ENCODE measurements around the gene ACHE. TPM values are rescaled to one million over a fixed set of nuclear protein-coding genes. Genes with fewer than 3 reads are reported as not detected.

The ACHE gene
- total RNA-seq, 1 experiment from 2014 or later: 7.0 TPM

GRCh38 chr7:100895956-100896731 is 456 bp upstream of the ACHE start:
- Histone ChIP-seq H2BK20ac (ENCODE audit: low read depth, low read length, poor library complexity, severe bottlenecking) (no peak overlapping the region), H3K79me2 (ENCODE audit: insufficient read depth, low read length) (no peaks in the 10 kb centered on the region), H2BK15ac (ENCODE audit: low read depth, low read length) (no peak overlapping the region), H3K18ac (ENCODE audit: insufficient read length, low read depth, low read length) (no peak overlapping the region), H3K79me1 (ENCODE audit: insufficient read depth, low read depth, low read length, poor library complexity, severe bottlenecking) (no peaks in the 10 kb centered on the region), H3K9ac (ENCODE audit: extremely low read depth, insufficient read length, low read length) (no peak overlapping the region), H2AFZ (ENCODE audit: low read length) (no peak overlapping the region), H2BK120ac (ENCODE audit: low read depth, low read length, poor library complexity, severe bottlenecking) (no peak overlapping the region), H3K4me2 (ENCODE audit: insufficient read depth, insufficient read length, low read length) (peak overlapping the region; percentile 33), H3K9me3 (ENCODE audit: control insufficient read depth, low read depth, low read length) (no peaks in the 10 kb centered on the region), H3K4me1 (ENCODE audit: insufficient read depth, low read length) (peaks cover 2% of the 10 kb centered on the region; the same call in 1 of the 2 replicates), H2AK5ac (ENCODE audit: insufficient read length, low read length) (no peak overlapping the region), H4K5ac (ENCODE audit: insufficient read length, low read depth, low read length) (no peak overlapping the region), H3K4ac (ENCODE audit: low read depth, low read length) (no peak overlapping the region), H3T11ph (ENCODE audit: low read length) (no peak overlapping the region), H3K23me2 (ENCODE audit: insufficient read length, low read depth, low read length, poor library complexity, severe bottlenecking) (peaks cover 16% of the 10 kb centered on the region), H2BK12ac (ENCODE audit: insufficient read length, low read depth, low read length) (no peak overlapping the region), H3K27me3 (ENCODE audit: insufficient read depth, low read length) (peaks cover 7% of the 10 kb centered on the region), H3K14ac (ENCODE audit: insufficient read depth, low read length) (no peak overlapping the region), H4K8ac (replicated peaks; ENCODE audit: insufficient read length, low read depth, low read length) (no peak overlapping the region), H4K91ac (ENCODE audit: insufficient read length, low read depth, low read length) (no peak overlapping the region), H4K20me1 (ENCODE audit: control insufficient read depth, insufficient read depth, insufficient read length) (no peaks in the 10 kb centered on the region), H3K23ac (ENCODE audit: insufficient read length, low read depth, low read length) (no peak overlapping the region), H3K56ac (ENCODE audit: insufficient read length, low read depth, low read length) (no peak overlapping the region), H2BK5ac (ENCODE audit: insufficient read length, low read length) (no peak overlapping the region), H3K27ac (ENCODE audit: insufficient read length, low read depth, low read length) (no peak overlapping the region)
- Mint-ChIP-seq H3K36me3 (ENCODE audit: insufficient read depth in 1 of 3, low read depth in 3 of 3) (no peaks in the 10 kb centered on the region), H3K9me3 (no peaks in the 10 kb centered on the region; a peak in 2 of 5 replicates), H3K4me3 (peak overlapping the region; percentile 68 to 79), H3K27me3 (ENCODE audit: low read depth) (peaks cover 25% of the 10 kb centered on the region), H3K4me1 (peaks cover 21 to 24% of the 10 kb centered on the region in 2 experiments), H3K27ac (peak overlapping the region in 1 of 3 experiments; percentile 14; a peak in 2 of 7 replicates)
- DNase-seq: peak; percentile 73
- no CpG with 5 or more reads among the region's 54 CpGs for WGBS (ENCODE audit: extremely low coverage, insufficient read length, low lambda C conversion rate)
- no peak for TF ChIP-seq CTCF (conservative IDR thresholded peaks at IDR 0.05)

Data from H9 (cell line).